HG03354 (cell line): ENCODE results near the gene C2CD4D.

Source experiments
- ATAC-seq: cut with Tn5 transposase; IDR thresholded peaks from one replicate; pipeline ENCODE4 v1.9.1; 2021; ENCODE audit warnings: mild to moderate bottlenecking; ENCODE audit not compliant: unreplicated experiment, poor library complexity, severe bottlenecking

C2CD4D gene

GRCh38 chr1:151817353-151817730, 22.3 kb downstream of the C2CD4D start:
- ATAC-seq: no peak

- no peak for ATAC-seq
Observed at GRCh38 chr1:151816548-151817352, 22.9 kb downstream of the C2CD4D start.

DNA sequence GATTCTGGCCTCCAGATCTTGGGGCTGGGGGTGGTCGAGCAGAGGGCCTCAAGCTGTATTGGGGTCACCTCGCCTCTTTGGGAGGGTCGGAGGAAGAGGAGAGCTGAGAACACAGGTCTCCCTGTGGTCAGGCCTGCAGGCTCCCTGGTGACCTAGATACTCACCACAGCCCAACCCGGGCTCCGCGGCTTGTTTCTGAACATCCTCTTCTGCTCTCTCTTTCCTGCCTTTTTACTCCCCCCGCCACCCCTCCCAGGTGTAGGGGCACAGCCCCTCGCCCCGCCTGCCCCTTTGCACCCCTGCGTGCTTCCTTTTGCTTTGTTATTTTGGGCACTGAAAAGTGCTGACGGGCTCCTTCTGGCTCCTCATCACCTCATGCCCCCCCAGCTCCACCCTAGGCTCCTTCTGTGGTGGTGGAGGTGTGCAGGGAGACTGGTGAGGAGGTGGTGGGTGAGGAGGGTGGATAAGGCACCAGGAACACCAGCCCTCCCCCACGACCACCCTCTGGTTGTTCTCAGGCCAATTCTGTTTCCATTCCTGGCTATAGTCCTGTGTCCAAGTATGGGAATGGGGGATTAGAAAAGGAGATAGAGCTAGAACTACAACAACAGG, 23.8 kb downstream of the C2CD4D start:
- ATAC-seq: no peak

DNA sequence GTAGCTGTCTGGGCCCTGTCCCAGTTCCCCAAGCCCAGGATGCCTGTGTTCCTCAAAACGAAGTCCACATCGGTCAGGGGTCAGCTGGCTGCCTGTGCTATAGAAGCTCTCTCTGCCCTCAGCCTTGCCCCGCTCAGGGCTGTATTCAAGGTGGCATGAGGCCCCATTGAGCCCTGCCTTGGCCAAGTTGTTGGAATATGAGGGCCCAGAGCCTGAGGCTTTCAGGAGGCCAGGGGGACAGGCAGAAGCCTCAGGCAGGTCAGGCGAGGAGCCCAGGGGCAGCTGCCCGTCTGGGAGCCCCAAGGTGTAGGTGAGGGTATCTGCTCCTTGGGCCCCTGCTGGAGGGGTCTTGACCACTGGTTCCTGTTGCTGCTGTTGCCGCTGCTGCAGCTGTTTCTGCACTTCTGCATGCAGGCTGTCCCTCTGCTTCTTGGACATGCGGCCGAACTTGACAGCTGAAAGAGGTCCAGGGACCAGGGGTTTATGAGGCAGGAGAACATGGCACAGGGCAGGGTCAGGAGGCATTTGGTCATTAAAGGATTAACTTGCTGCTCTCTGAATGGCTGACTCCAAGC, 24.6 kb downstream of the C2CD4D start:
- ATAC-seq: no peak

GRCh38 chr1:151814426-151814825, 25.2 kb downstream of the C2CD4D start:
- ATAC-seq: no peak

DNA sequence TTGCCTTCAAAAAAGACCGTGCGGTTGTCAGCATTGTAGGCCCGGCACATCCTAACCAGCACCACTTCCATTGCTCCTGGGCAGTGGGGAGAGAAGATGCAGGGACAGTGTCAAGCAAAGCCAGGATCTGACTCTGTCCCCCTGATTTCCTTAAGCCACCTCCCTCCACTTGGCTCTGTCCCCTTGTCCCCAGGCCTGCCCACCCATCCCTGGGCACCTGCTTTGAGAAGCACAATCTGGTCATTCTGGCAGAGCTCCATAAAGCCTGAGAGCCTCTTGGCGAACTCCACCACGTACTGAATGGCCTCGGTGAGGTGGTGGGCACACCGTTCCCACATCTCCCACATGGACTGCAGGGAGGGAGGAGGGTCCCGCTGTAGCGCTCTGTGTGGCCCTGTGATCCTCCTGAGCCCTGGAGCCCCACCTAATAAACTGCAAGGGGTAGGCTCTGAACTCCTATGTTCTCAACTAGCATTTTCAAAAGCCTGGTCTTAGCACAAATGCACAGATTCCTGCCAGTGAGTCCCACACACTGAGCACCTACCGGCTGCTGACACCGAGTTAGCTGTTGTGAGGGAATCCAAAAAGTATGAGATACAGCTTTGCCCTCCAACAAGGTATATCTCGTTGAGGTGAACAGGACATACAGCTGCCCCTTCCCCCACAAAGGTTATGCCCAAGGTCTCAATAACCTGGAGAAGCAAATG, 26.2 kb downstream of the C2CD4D start:
- no peak for ATAC-seq

DNA sequence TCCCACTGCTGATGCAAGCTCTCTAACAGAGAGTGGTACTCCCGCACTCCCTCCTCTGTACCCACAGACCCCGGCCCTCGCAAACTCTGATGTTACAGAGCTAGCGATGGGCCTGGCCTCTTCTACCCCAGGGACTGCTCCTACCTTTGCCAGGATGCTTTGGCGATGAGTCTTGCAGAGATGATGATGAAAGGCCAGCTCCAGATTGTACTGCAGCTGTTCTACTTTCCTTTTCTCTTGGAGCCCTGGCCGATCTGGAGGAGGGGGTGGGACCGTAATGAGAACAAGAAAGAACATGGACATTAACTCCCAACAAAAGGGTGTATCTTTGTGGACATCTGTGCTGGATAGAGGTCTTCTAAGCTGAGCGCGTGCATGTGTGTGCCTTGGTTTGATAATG, 28.4 kb downstream of the C2CD4D start:
- no peak for ATAC-seq

DNA sequence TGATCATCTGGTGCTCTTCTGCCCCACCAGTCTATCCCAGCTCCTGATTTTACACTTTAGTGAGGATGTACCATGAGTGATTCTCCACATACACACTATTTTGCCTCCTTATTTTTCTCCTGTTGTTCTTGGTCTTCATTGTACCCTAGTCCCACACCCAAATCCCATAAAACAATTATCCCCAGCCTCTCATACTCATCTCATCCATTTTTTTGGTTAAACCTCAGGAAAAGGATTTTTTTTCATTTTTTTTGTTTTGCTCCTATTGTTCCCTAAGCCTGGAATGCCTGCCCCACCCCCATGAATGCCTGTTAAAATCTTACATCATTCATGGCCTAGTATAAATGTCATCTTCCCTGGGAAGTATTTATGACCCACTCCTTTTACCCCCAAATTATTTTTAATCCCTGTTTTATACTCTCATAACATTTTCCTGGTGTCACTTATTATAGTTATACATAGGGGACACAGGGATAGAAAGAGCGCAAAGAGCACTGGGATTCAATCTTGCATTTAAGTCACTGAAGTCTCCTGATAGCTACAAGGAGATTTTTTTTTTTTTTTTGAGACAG, 29.5 kb downstream of the C2CD4D start:
- no peak for ATAC-seq

DNA sequence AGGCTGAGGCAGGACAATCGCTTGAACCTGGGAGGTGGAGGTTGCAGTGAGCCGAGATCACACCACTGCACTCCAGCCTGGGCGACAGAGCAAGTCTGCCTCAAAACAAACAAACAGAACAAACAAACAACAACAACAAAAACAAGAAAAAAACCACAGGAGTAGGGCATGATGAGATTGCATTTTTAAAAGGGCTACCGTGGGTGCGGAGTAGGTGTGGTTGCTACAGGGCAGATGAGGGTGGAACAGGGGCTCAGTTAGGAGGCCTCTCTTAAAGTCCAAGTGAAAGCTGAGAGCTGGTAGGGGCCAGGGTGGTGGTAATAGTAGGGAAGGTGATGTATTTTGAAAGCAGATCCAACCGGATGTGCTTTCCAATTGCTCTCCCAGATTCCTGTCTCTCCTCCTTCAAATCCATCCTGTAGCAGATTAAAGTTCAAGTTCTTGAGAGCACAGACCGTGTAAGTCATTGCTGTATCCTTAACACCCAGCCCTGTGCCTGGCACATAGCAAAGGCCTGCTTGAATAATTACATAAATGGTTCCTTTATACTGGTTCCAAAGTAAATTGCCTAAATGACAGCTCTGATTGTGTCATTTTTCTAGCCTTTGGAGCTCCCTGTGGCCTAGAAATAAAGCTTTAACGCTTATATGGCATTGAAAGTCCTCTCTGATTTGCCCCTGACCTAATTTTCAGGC, 30.2 kb downstream of the C2CD4D start:
- ATAC-seq: no peak

DNA sequence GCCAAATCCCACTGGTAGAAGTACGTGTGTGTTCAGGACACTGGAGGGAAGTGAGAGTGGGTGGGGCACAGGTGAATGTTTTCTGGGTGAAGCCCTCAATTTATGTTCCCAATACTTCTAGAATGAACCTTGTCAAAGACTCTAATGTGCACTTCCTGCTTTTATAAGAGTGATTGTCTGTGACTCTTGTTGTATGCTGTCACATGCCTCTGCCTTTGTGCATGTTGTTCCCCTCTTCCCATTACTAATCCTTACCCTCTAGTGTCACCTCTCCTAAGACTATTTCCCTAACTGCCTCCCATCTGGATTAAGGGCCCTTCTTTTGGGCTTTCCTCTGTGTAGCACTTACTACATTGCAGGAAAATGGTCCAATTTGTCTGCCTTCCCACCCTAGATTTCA, 31.9 kb downstream of the C2CD4D start:
- ATAC-seq: no peak

- ATAC-seq: no peak
Observed at GRCh38 chr1:151807131-151807530, 32.5 kb downstream of the C2CD4D start.

DNA sequence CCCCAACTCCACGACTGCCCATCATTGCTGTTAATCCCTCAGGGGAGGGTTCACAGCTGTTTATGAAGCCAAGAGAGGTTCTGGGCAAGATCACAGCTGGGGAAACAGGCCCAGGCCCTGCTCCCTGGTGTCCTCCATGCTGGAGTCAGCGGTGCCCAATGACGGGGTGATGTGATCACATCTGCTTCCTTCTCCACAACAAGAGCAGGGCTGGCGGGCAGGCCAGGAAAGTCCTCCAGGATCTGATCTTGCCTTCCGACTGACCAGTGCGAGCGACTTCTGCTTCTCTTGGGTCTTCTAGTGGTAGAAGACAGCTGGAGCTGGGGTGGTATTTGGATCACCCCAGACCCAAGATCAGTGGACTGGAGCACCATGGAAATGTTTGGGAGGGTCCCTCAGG, 33.5 kb downstream of the C2CD4D start:
- ATAC-seq: no peak

- no peak for ATAC-seq
Observed at GRCh38 chr1:151805066-151805820, 34.4 kb downstream of the C2CD4D start, which contains the start of gene LINGO4. LINGO4 (minus strand) TSS chr1:151805419; CDS start chr1:151802704, 2,715 bp downstream.

GRCh38 chr1:151803915-151804314, 35.7 kb downstream of the C2CD4D start:
- no peak for ATAC-seq

- ATAC-seq: no peak
Observed at GRCh38 chr1:151803164-151803563, 36.5 kb downstream of the C2CD4D start.

- ATAC-seq: no peak
Observed at GRCh38 chr1:151802372-151802771, 37.2 kb downstream of the C2CD4D start.

GRCh38 chr1:151801846-151802245, 37.8 kb downstream of the C2CD4D start:
- no peak for ATAC-seq

- ATAC-seq: no peak
Observed at GRCh38 chr1:151801310-151801820, 38.3 kb downstream of the C2CD4D start.

DNA sequence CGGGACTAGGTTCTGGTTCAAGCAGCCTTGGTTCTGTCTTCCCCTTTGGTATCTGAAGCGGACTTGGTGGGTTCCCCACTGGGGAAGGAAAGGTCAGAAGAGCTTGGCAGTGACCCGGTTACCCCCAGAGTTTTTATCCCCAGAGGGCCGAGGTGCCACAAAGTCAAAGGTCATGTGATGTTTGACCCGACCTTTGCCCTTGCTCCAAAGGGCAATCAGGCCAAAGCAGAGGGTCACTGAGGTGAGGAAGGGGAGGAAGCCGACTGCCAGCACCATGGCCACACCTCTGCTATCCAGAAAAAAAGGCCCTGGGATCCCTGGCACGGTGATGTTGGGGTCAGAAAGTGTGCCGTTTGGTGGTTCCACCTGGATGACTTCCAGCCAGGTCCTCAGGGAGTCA, 38.8 kb downstream of the C2CD4D start:
- no peak for ATAC-seq
